ENCODE measurements around the gene PCDH20.

PCDH20 gene

DNA sequence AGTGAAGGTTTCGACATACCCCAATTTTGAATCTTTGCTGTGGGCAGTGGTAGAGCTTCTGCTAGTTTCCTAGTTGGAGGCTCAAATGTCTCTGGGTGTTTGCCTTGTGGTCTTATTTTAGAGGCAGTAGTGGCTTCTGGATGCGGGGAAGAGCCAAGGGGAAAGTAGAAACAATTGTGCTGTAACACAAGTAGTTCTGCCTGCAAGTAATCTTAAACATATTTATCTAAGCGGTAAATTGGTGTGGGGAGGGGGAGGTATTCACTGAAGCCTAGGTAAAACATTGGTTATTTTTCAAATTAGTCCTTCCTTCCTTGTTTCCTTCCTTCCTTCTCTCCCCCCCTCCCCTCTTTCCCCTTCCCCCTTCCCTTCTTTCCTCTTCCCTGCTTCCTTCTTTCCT, at the start of gene PCDH20:
Gene PCDH20, minus strand, starts transcription at position 101 of the 400 bp plus-strand sequence. CDS start 691 bp downstream, outside the sequence.
- no peak for DNase-seq (ENCODE audit: low read depth in 1 of 2, low spot score in 1 of 2)
- in situ Hi-C loops (cut with HindIII; ENCODE audit: low pct_unique_long_range_greater_than_20kb, low sequenced_read_pairs): no loop called here
- TF ChIP-seq JUND (IDR thresholded peaks at IDR 0.05; ENCODE audit: low read depth): no peak

DNA sequence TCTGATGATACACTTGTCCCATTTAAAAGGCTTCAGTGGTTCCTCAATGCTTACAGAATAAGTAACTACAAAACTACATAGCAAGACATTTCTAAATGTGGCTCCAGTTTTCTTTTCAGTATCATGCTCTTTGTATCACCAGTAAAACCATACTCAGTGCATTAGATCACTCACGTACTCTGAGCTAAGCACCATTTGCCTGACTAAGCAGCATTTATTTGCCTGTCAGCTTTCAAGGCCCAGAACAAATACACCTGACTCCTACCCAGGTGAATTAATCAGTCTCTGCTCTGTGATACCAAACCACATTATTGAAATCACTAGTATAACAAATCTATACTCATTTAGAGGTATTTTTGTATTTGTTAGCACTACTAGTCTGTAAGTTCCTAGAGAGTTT, 47.4 kb upstream of the PCDH20 start:
- TF ChIP-seq JUND (IDR thresholded peaks at IDR 0.05; ENCODE audit: low read depth): no peak
- DNase-seq (ENCODE audit: low read depth in 1 of 2, low spot score in 1 of 2): no peak
- in situ Hi-C loops (cut with HindIII; ENCODE audit: low pct_unique_long_range_greater_than_20kb, low sequenced_read_pairs): no loop called here

GRCh38 chr13:61453121-61453520, 37.5 kb upstream of the PCDH20 start:
- TF ChIP-seq JUND (IDR thresholded peaks at IDR 0.05; ENCODE audit: low read depth): no peak
- in situ Hi-C loops (cut with HindIII; ENCODE audit: low pct_unique_long_range_greater_than_20kb, low sequenced_read_pairs): no loop called here
- no peak for DNase-seq (ENCODE audit: low read depth in 1 of 2, low spot score in 1 of 2)

DNA sequence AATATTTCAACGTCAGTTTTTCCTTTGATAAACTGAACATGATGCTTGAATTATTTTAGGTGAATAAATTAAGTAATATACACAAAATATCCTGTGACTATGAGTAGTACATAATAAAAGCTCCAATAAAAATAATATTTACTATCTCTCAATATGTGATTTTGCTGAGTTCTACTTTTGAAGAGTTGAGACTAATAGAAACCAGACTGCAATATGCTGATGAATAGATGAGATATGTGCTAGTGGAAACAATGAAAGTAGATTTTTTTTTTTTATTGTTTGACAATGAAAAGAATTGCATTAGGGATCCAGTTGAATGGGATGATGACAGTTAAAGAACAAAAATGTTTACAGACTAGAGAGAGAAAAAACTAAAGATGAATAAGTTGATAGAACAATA, 16.4 kb upstream of the PCDH20 start:
- in situ Hi-C loops (cut with HindIII; ENCODE audit: low pct_unique_long_range_greater_than_20kb, low sequenced_read_pairs): no loop called here
- no peak for DNase-seq (ENCODE audit: low read depth in 1 of 2, low spot score in 1 of 2)
- no peak for TF ChIP-seq JUND (IDR thresholded peaks at IDR 0.05; ENCODE audit: low read depth)

- DNase-seq (ENCODE audit: low read depth in 1 of 2, low spot score in 1 of 2): no peak
- no peak for TF ChIP-seq JUND (IDR thresholded peaks at IDR 0.05; ENCODE audit: low read depth)
- in situ Hi-C loops (cut with HindIII; ENCODE audit: low pct_unique_long_range_greater_than_20kb, low sequenced_read_pairs): no loop called here
These were observed 8.3 kb upstream of the PCDH20 start for GRCh38 chr13:61423915-61424314.

GRCh38 chr13:61417086-61417570, 1.5 kb upstream of the PCDH20 start:
- DNase-seq (ENCODE audit: low read depth in 1 of 2, low spot score in 1 of 2): no peak
- TF ChIP-seq JUND (IDR thresholded peaks at IDR 0.05; ENCODE audit: low read depth): no peak
- in situ Hi-C loops (cut with HindIII; ENCODE audit: low pct_unique_long_range_greater_than_20kb, low sequenced_read_pairs): no loop called here

DNA sequence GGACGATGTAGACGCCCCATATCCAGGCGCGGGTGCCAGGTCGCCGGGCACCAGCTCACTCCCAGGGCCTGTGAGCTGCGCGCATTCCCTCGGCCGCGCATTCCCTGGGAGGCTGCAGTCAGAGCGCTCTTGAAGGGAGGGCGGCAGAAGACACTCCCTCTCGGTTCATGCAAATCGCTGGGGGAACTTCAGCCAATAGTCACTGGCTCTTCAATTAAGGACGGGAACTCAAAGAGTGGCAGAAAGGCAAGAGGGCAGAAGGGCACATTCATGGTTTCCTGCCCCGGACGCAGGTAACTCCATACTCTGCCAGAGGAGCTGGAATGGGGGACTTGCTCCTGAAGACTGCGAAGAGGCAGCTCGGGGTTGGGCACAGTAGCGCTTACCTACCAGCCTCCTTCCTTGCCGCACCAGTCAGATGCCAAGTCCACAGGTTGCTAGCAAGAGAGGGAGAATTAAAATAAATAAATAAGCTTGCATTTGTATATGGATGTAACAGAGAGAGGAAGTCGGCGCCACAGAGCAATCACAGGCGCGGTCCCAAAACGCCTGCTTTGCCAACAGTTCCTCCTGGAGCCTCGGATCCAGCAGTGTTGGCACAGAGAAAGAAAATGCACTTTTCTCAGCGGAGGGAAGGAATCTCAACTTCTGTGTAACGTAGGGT, 459 bp downstream of the PCDH20 start:
- TF ChIP-seq JUND (IDR thresholded peaks at IDR 0.05; ENCODE audit: low read depth): no peak
- in situ Hi-C loops (cut with HindIII; ENCODE audit: low pct_unique_long_range_greater_than_20kb, low sequenced_read_pairs): no loop called here
- peak; percentile 80 to 93 for DNase-seq (ENCODE audit: low read depth in 1 of 2, low spot score in 1 of 2)

- in situ Hi-C loops (cut with HindIII; ENCODE audit: low pct_unique_long_range_greater_than_20kb, low sequenced_read_pairs): no loop called here
- DNase-seq (ENCODE audit: low read depth in 1 of 2, low spot score in 1 of 2): peak in 1 of 2 experiments; percentile 1
- no peak for TF ChIP-seq JUND (IDR thresholded peaks at IDR 0.05; ENCODE audit: low read depth)
These were observed 977 bp downstream of the PCDH20 start for GRCh38 chr13:61414686-61415057.

GRCh38 chr13:61413572-61414535, 1.8 kb downstream of the PCDH20 start:
- in situ Hi-C loops (cut with HindIII; ENCODE audit: low pct_unique_long_range_greater_than_20kb, low sequenced_read_pairs): no loop called here
- no peak for TF ChIP-seq JUND (IDR thresholded peaks at IDR 0.05; ENCODE audit: low read depth)
- no peak for DNase-seq (ENCODE audit: low read depth in 1 of 2, low spot score in 1 of 2)

- peak; percentile 21 to 23 for DNase-seq (ENCODE audit: low read depth in 1 of 2, low spot score in 1 of 2)
- in situ Hi-C loops (cut with HindIII; ENCODE audit: low pct_unique_long_range_greater_than_20kb, low sequenced_read_pairs): no loop called here
- TF ChIP-seq JUND (IDR thresholded peaks at IDR 0.05; ENCODE audit: low read depth): no peak
These were observed 4.9 kb downstream of the PCDH20 start for GRCh38 chr13:61410669-61411297.

- TF ChIP-seq JUND (IDR thresholded peaks at IDR 0.05; ENCODE audit: low read depth): no peak
- in situ Hi-C loops (cut with HindIII; ENCODE audit: low pct_unique_long_range_greater_than_20kb, low sequenced_read_pairs): no loop called here
- DNase-seq (ENCODE audit: low read depth in 1 of 2, low spot score in 1 of 2): no peak
These were observed 5.4 kb downstream of the PCDH20 start for GRCh38 chr13:61410266-61410665.

GRCh38 chr13:61408571-61408970, 7.1 kb downstream of the PCDH20 start:
- no peak for TF ChIP-seq JUND (IDR thresholded peaks at IDR 0.05; ENCODE audit: low read depth)
- in situ Hi-C loops (cut with HindIII; ENCODE audit: low pct_unique_long_range_greater_than_20kb, low sequenced_read_pairs): no loop called here
- DNase-seq (ENCODE audit: low read depth in 1 of 2, low spot score in 1 of 2): no peak

Data from T47D (cell line).